Measurements from ENCODE around the gene PILRA. TPM values are rescaled to one million over a fixed set of nuclear protein-coding genes. Genes with fewer than 3 reads are reported as not detected.
"Not testable (repeated sequence)": the region's sequence is repeated elsewhere in the genome, so short reads cannot be mapped to it uniquely, and the experiment has no call there.

The PILRA gene
- total RNA-seq, 1 donor from 2014 or later = 2.2 TPM

DNA sequence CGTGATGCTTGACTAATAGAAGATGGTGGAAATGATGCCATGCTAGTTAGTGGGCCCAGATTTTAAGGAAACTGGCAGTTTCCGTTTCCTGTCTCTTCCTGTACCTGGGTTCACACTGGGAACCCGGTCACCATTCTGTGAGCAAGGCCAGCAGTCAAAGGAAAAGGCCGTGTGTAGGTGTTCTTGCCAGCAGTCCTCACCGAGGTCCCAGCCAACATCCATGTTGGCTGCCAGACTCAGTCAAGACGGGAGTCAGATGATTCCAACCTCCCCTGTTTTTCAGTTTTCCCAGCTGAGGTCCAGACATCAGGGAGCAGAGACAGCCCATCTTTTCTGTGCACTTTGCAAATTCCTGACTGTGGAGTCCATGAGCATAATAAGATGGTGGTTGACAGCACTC is 30.5 kb upstream of the PILRA start:
- no peak overlapping the region for H3K4me3 Mint-ChIP-seq
- H3K36me3 Mint-ChIP-seq (ENCODE audit: low read depth) = peaks cover 72% of the 10 kb centered on the region
- no peaks in the 10 kb centered on the region for H3K9me3 Mint-ChIP-seq
- peaks cover 43% of the 10 kb centered on the region for H3K4me1 Mint-ChIP-seq
- ATAC-seq (ENCODE audit: low read depth) (no peak), DNase-seq (no peak)
- TF ChIP-seq, protein P1, sequence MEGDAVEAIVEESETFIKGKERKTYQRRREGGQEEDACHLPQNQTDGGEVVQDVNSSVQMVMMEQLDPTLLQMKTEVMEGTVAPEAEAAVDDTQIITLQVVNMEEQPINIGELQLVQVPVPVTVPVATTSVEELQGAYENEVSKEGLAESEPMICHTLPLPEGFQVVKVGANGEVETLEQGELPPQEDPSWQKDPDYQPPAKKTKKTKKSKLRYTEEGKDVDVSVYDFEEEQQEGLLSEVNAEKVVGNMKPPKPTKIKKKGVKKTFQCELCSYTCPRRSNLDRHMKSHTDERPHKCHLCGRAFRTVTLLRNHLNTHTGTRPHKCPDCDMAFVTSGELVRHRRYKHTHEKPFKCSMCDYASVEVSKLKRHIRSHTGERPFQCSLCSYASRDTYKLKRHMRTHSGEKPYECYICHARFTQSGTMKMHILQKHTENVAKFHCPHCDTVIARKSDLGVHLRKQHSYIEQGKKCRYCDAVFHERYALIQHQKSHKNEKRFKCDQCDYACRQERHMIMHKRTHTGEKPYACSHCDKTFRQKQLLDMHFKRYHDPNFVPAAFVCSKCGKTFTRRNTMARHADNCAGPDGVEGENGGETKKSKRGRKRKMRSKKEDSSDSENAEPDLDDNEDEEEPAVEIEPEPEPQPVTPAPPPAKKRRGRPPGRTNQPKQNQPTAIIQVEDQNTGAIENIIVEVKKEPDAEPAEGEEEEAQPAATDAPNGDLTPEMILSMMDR (IDR thresholded peaks at IDR 0.05) = no peak
- H3K27ac Mint-ChIP-seq = peak overlapping the region; percentile 76
- POLR2A ChIA-PET = interaction anchor here (0.7 kb wide), 1 partner anchor 107 kb away, joined by 7 read pairs; no protein-coding TSS in a partner anchor
- no peaks in the 10 kb centered on the region for H3K27me3 Mint-ChIP-seq
- intact Hi-C loops (cut with micrococcal nuclease) = loop anchor here (10.0 kb wide), 2 partner anchors 148 to 428 kb away; partner anchors contain the start of gene TRIM4
- CTCF ChIA-PET = no interaction called here

DNA sequence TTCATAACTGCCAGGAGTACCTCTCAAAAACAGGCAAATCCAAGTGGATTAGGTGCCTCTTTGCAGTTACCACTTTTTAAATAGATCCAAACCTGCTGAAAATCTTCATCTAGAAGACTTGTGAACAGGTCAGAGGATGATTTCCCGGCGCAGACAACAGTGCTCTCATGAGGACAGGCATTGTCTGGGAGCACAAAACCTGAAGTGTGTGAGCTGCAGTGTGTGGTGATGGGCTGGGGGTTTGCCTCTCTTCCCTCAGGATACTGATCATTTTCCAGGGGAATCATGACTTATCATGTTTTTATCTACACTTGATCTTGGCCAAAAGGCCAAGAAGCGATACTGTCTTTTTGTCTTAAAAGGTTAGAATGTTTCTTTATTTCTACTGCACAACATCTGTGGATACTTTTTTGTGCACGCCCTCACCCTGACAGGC is 29.1 kb upstream of the PILRA start:
- CTCF ChIA-PET = interaction anchor here (0.6 to 1.7 kb wide), 5 partner anchors 9 to 215 kb away, joined by 3 to 15 read pairs (median 4); no protein-coding TSS in a partner anchor
- H3K4me1 Mint-ChIP-seq = peaks cover 39% of the 10 kb centered on the region
- not testable (repeated sequence) for H3K27me3 Mint-ChIP-seq; H3K9me3 Mint-ChIP-seq; DNase-seq; ATAC-seq (ENCODE audit: low read depth)
- peak overlapping the region; percentile 96 for H3K27ac Mint-ChIP-seq
- intact Hi-C loops (cut with micrococcal nuclease) = loop anchor here (1.0 to 10.0 kb wide), 6 partner anchors 8 to 429 kb away; partner anchors contain the start of genes MEPCE, TRIM4, ZCWPW1 and ZNF3
- peak overlapping the region; percentile 77 for H3K4me3 Mint-ChIP-seq
- POLR2A ChIA-PET = interaction anchor here (0.5 to 2.1 kb wide), 13 partner anchors 21 to 839 kb away, joined by 3 to 17 read pairs (median 4); partner anchors contain the start of genes LAMTOR4, MEPCE, PPP1R35 and ZCWPW1
- peaks cover 70% of the 10 kb centered on the region for H3K36me3 Mint-ChIP-seq (ENCODE audit: low read depth)

DNA sequence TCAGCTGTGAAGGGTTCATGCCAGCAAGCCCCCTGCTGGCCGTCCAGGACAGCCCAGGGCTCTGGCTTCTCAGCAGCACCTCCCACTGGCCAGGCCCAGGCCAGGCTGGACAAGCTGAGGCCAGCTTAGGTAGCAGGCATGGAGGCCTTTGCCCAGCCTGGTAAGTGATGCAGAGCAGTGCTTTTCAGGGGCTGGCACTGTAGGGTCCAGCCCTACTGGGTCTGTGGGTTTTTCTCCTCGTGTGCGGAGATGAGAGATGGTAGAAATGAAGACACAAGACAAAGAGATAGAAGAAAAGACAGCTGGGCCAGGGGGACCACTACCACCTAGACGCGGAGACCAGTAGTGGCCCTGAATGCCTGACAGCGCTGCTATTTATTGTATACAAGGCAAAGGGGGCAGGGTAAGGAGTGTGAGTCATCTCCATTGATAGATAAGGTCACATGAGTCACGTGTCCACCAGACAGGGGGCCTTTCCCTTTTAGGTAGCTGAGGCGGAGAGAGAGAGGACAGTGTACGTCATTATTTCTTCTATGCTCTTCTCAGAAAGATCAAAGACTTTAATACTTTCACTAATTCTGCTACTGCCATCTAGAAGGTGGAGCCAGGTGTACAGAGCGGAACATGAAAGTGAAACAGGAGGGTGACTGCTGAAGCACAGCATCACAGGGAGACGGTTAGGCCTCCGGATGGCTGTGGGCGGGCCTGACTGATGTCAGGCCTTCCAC is 28.6 kb upstream of the PILRA start:
- not testable (repeated sequence) for H3K27me3 Mint-ChIP-seq, H3K9me3 Mint-ChIP-seq
- ATAC-seq (ENCODE audit: low read depth) = peak; percentile 88
- ChIA-PET CTCF (interaction anchor here (0.6 to 1.7 kb wide), 13 partner anchors 9 to 221 kb away, joined by 3 to 15 read pairs (median 4); partner anchors contain the start of gene PVRIG), POLR2A (interaction anchor here (0.5 to 2.1 kb wide), 19 partner anchors 9 to 840 kb away, joined by 3 to 17 read pairs (median 4); partner anchors contain the start of genes LAMTOR4, MEPCE, PPP1R35 and ZCWPW1)
- Mint-ChIP-seq H3K4me3 (peak overlapping the region; percentile 77), H3K36me3 (ENCODE audit: low read depth) (peaks cover 73% of the 10 kb centered on the region), H3K27ac (peak overlapping the region; percentile 96), H3K4me1 (peaks cover 39% of the 10 kb centered on the region)
- intact Hi-C loops (cut with micrococcal nuclease) = loop anchor here (1.0 to 10.0 kb wide), 7 partner anchors 8 to 430 kb away; partner anchors contain the start of genes MEPCE, TRIM4, ZCWPW1 and ZNF3
- peak; percentile 48 for DNase-seq

DNA sequence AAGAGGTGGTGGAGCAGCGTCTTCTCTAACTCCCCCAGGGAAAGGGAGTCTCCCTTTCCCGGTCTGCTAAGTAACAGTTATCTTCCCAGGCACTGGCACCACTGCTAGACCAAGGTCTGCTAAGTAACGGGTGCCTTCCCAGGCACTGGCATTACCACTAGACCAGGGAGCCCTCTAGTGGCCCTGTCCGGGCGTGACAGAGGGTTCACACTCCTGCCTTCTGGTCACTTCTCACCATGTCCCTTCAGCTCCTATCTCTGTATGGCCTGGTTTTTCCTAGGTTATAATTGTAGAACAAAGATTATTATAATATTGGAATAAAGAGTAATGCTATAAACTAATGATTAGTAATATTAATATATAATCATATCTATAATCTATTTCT is 28.0 kb upstream of the PILRA start:
- H3K4me1 Mint-ChIP-seq = peaks cover 39% of the 10 kb centered on the region
- intact Hi-C loops (cut with micrococcal nuclease) = loop anchor here (1.0 to 10.0 kb wide), 5 partner anchors 84 to 430 kb away; partner anchors contain the start of genes MEPCE, TRIM4, ZCWPW1 and ZNF3
- H3K27me3 Mint-ChIP-seq, H3K9me3 Mint-ChIP-seq, H3K4me3 Mint-ChIP-seq: not testable (repeated sequence)
- DNase-seq (peak; percentile 71), ATAC-seq (ENCODE audit: low read depth) (peak; percentile 54)
- peaks cover 74% of the 10 kb centered on the region for H3K36me3 Mint-ChIP-seq (ENCODE audit: low read depth)
- peak overlapping the region; percentile 96 for H3K27ac Mint-ChIP-seq
- ChIA-PET POLR2A (interaction anchor here (0.6 to 2.1 kb wide), 18 partner anchors 10 to 539 kb away, joined by 3 to 17 read pairs (median 4); partner anchors contain the start of genes MEPCE, PPP1R35 and ZCWPW1), CTCF (interaction anchor here (0.8 to 1.7 kb wide), 13 partner anchors 8 to 221 kb away, joined by 3 to 15 read pairs (median 4); partner anchors contain the start of gene PVRIG)

DNA sequence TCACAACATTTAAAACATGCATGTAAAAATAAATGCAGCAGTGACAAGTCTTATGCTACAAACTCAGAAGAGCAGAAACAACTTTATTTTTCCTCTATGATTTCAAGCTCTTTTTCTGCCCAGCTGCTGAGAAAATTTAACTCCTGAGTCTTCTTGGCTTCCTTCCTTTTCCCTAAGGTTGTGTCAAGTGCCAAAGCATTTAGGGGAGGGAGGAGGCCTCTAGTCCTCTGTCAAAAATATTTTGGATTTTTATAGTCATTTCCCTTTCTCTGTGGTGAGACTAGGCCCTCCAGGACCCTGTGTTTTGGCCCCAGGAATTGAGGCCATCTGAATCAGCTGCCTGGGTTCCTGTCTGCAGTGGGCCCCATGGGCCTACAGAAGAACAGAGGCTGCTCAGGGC is 26.4 kb upstream of the PILRA start:
- peaks cover 36% of the 10 kb centered on the region for H3K4me1 Mint-ChIP-seq
- intact Hi-C loops (cut with micrococcal nuclease) = loop anchor here (10.0 kb wide), 2 partner anchors 152 to 432 kb away; partner anchors contain the start of gene TRIM4
- no peak overlapping the region for H3K4me3 Mint-ChIP-seq
- ATAC-seq (ENCODE audit: low read depth) = no peak
- H3K27ac Mint-ChIP-seq = peak overlapping the region; percentile 9
- peaks cover 77% of the 10 kb centered on the region for H3K36me3 Mint-ChIP-seq (ENCODE audit: low read depth)
- ChIA-PET CTCF (interaction anchor here (0.7 to 1.9 kb wide), 6 partner anchors 13 to 214 kb away, joined by 3 to 6 read pairs (median 4); no protein-coding TSS in a partner anchor), POLR2A (interaction anchor here (0.6 to 1.6 kb wide), 4 partner anchors 50 to 433 kb away, joined by 3 to 4 read pairs (median 4); partner anchors contain the start of genes PPP1R35 and ZCWPW1)
- TF ChIP-seq, protein P1 (IDR thresholded peaks at IDR 0.05) = no peak
- H3K27me3 Mint-ChIP-seq = no peaks in the 10 kb centered on the region
- no peak for DNase-seq
- H3K9me3 Mint-ChIP-seq = no peaks in the 10 kb centered on the region

DNA sequence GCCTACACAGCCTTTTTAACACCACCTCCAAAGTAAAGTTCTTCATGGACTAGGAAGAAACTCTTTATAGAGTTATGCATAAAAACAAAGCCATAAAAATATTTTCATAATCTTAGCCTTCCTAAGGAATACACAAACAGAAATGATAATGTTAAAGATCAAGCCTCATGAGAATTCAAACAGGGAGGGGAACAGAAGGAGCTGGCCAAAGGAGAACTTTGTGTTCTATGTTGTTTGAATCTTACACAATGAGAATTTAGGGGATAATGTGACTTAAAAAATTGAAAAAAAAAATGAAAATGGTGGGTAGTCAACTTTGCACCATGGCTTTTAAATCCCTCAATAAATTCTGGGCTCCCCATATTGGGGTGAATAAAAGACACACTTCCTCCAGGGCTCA is 24.5 kb upstream of the PILRA start:
- DNase-seq = no peak
- H3K4me3 Mint-ChIP-seq = no peak overlapping the region
- H3K27me3 Mint-ChIP-seq = no peaks in the 10 kb centered on the region
- POLR2A ChIA-PET = interaction anchor here (0.5 to 1.2 kb wide), 3 partner anchors 16 to 80 kb away, joined by 3 to 5 read pairs (median 4); partner anchors contain the start of gene ZCWPW1
- ATAC-seq (ENCODE audit: low read depth) = no peak
- H3K9me3 Mint-ChIP-seq = no peaks in the 10 kb centered on the region
- TF ChIP-seq, protein P1 (IDR thresholded peaks at IDR 0.05) = no peak
- peaks cover 25% of the 10 kb centered on the region for H3K4me1 Mint-ChIP-seq
- CTCF ChIA-PET = no interaction called here
- peaks cover 74% of the 10 kb centered on the region for H3K36me3 Mint-ChIP-seq (ENCODE audit: low read depth)
- intact Hi-C loops (cut with micrococcal nuclease) = loop anchor here (10.0 kb wide), 2 partner anchors 154 to 434 kb away; partner anchors contain the start of gene TRIM4
- H3K27ac Mint-ChIP-seq = no peak overlapping the region
